Esophagus muscularis mucosa (tissue), 3 donors: ENCODE results near the gene SORL1-AS1.

ENCODE experiments used
- CTCF ChIP-seq, 3 experiments: fragments of 200-600 bp in 2 of 3; fragments of 450-650 bp in 1 of 3; sonication (generic) in 2 of 3; IDR thresholded peaks; one replicate each; pipeline ENCODE4 v1.5.1; 2017 to 2019; ENCODE audit warnings: antibody characterized with exemption in 3 of 3, mild to moderate bottlenecking in 2 of 3, moderate library complexity in 1 of 3
- EP300 ChIP-seq: sonication (generic); formaldehyde crosslinking; IDR thresholded peaks from one replicate; pipeline ENCODE4 v1.6.1; 2017; ENCODE audit warnings: antibody characterized with exemption

- TF ChIP-seq CTCF (IDR thresholded peaks at IDR 0.05) (no peak), EP300 (no peak)
Observed at GRCh38 chr11:121473064-121473777, 20.5 kb upstream of the SORL1-AS1 start.
